Measurements from ENCODE around the gene TEDC2.

- TF ChIP-seq CTCF (IDR thresholded peaks at IDR 0.05) (no peak), EZH2 (IDR thresholded peaks at IDR 0.05) (no peak), EZH2phosphoT487 (IDR thresholded peaks at IDR 0.05) (no peak)
Observed at GRCh38 chr16:2496223-2497115, 36.6 kb downstream of the TEDC2 start.

All from neural progenitor cell (in vitro differentiated cells).